SU-DHL-6 (cell line): Measurements from ENCODE around the gene NFATC4.

Source experiments
- H2AFZ ChIP-seq: fragments of 200-600 bp; sonication (generic); 2 replicates; pipeline ENCODE4 v1.6.1; 2014; ENCODE audit warnings: low read depth, mild to moderate bottlenecking, moderate library complexity, mixed read lengths, antibody characterized with exemption, low read length; ENCODE audit not compliant: severe bottlenecking
- H3F3A ChIP-seq: fragments of 200-600 bp; shearing (Covaris generic); 2 replicates; pipeline ENCODE4 v1.6.0; 2016; ENCODE audit warnings: antibody characterized with exemption, mild to moderate bottlenecking; ENCODE audit not compliant: insufficient read depth
- H3K27ac ChIP-seq: fragments of 200-600 bp; sonication (generic); 2 replicates; pipeline ENCODE4 v1.5.1; 2016; ENCODE audit warnings: low read depth, mild to moderate bottlenecking, low read length, moderate library complexity, mixed read lengths
- H3K27me3 ChIP-seq: fragments of 200-600 bp; sonication (generic), shearing (Covaris generic); 2 replicates; pipeline ENCODE4 v1.6.0; 2014; ENCODE audit warnings: mild to moderate bottlenecking, low read length
- H3K36me3 ChIP-seq: fragments of 200-600 bp; sonication (generic); 2 replicates; pipeline ENCODE4 v1.6.1; 2014; ENCODE audit warnings: mild to moderate bottlenecking, low read length, mixed read lengths
- H3K4me2 ChIP-seq: fragments of 300-600, 200-600 bp; shearing (Covaris generic), sonication (generic); 2 replicates; pipeline ENCODE4 v1.6.0; 2014; ENCODE audit warnings: low read length, low read depth, mild to moderate bottlenecking; ENCODE audit not compliant: poor library complexity, severe bottlenecking
- H3K4me3 ChIP-seq: fragments of 200-600 bp; sonication (generic); 2 replicates; pipeline ENCODE4 v1.5.1; 2014; ENCODE audit warnings: antibody characterized with exemption, low read length, mild to moderate bottlenecking, mixed read lengths; ENCODE audit not compliant: insufficient read depth, poor library complexity, severe bottlenecking
- H3K79me2 ChIP-seq: fragments of 200-600 bp; sonication (generic); 2 replicates; pipeline ENCODE4 v1.6.1; 2014; ENCODE audit warnings: mild to moderate bottlenecking, low read length, moderate library complexity; ENCODE audit not compliant: insufficient read depth
- H3K9ac ChIP-seq: fragments of 200-600 bp; sonication (generic); 2 replicates; pipeline ENCODE4 v1.7.0; 2014; ENCODE audit warnings: mild to moderate bottlenecking, low read length
- H3K9me2 ChIP-seq: fragments of 200-600 bp; sonication (generic); replicated peaks from 2 replicates; pipeline ENCODE4 v1.6.1; 2014; ENCODE audit warnings: low read length; ENCODE audit not compliant: insufficient read depth
- H3K9me3 ChIP-seq: fragments of 200-600 bp; sonication (generic); 2 replicates; pipeline ENCODE4 v1.6.1; 2014; ENCODE audit warnings: low read length, mixed read lengths; ENCODE audit not compliant: insufficient read depth
- H4K20me1 ChIP-seq: fragments of 200-600 bp; sonication (generic); 2 replicates; pipeline ENCODE4 v1.6.1; 2014; ENCODE audit warnings: low read depth, mild to moderate bottlenecking, antibody characterized with exemption, low read length, moderate library complexity, mixed read lengths
- EZH2phosphoT487 ChIP-seq: fragments of 200-600 bp; sonication (generic), shearing (Covaris generic); conservative IDR thresholded peaks from 2 replicates; pipeline ENCODE4 v1.6.1; 2018; ENCODE audit warnings: mild to moderate bottlenecking, antibody characterized with exemption, low read length, moderate library complexity, mixed read lengths
- TF ChIP-seq, protein P1 (sequence below): fragments of 200-600 bp; sonication (generic); IDR thresholded peaks from one replicate; pipeline ENCODE4 v1.5.1; 2017; ENCODE audit warnings: antibody characterized with exemption, mild to moderate bottlenecking, low read length, moderate library complexity; ENCODE audit not compliant: insufficient read depth, poor library complexity, severe bottlenecking

The NFATC4 gene

DNA sequence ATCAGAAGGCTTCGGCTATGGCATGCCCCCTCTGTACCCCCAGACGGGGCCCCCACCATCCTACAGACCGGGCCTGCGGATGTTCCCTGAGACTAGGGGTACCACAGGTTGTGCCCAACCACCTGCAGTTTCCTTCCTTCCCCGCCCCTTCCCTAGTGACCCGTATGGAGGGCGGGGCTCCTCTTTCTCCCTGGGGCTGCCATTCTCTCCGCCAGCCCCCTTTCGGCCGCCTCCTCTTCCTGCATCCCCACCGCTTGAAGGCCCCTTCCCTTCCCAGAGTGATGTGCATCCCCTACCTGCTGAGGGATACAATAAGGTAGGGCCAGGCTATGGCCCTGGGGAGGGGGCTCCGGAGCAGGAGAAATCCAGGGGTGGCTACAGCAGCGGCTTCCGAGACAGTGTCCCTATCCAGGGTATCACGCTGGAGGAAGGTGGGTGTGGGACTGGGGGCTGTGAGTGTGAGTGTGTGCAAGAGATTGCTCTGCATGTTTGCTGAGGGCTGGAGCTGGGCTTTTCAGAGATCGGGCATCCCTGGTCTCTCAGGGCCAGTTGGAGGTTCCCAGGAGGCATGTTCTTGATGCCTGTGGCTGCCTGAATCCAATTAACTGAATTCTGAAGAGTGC lies 8.6 kb downstream of the NFATC4 start:
- no peak for TF ChIP-seq EZH2phosphoT487
- TF ChIP-seq, protein P1, sequence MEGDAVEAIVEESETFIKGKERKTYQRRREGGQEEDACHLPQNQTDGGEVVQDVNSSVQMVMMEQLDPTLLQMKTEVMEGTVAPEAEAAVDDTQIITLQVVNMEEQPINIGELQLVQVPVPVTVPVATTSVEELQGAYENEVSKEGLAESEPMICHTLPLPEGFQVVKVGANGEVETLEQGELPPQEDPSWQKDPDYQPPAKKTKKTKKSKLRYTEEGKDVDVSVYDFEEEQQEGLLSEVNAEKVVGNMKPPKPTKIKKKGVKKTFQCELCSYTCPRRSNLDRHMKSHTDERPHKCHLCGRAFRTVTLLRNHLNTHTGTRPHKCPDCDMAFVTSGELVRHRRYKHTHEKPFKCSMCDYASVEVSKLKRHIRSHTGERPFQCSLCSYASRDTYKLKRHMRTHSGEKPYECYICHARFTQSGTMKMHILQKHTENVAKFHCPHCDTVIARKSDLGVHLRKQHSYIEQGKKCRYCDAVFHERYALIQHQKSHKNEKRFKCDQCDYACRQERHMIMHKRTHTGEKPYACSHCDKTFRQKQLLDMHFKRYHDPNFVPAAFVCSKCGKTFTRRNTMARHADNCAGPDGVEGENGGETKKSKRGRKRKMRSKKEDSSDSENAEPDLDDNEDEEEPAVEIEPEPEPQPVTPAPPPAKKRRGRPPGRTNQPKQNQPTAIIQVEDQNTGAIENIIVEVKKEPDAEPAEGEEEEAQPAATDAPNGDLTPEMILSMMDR = no peak
- no peak overlapping the region for H3K4me2 ChIP-seq

DNA sequence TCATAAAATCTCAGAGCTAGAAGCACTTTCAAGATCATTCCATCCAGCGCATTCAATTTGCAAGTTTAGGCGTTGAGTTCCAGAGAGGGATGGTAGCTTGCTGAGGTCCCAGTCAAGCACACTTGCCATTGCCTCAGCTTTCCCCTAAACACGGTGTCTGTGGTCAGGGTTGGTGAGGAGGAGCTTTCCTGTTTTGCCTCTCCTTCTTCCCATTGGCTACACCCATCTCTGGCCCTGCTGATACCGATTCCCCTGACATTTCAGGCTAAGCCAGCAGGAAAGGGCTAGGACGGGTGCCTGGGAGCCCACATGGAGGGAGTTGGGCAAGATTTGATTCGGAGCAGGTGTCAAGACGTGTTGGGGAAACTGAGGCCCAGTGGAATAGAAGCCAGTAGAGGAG lies 9.1 kb downstream of the NFATC4 start:
- TF ChIP-seq EZH2phosphoT487 = no peak
- TF ChIP-seq, protein P1 = no peak
- H3K79me2 ChIP-seq = no peaks in the 10 kb centered on the region
- no peak overlapping the region for H3K9ac ChIP-seq
- H3F3A ChIP-seq = no peaks in the 10 kb centered on the region
- H3K4me2 ChIP-seq = no peak overlapping the region
- no peaks in the 10 kb centered on the region for H3K36me3 ChIP-seq
- H3K27me3 ChIP-seq = no peaks in the 10 kb centered on the region
- H3K4me3 ChIP-seq = no peak overlapping the region
- no peaks in the 10 kb centered on the region for H4K20me1 ChIP-seq
- no peaks in the 10 kb centered on the region for H3K9me3 ChIP-seq
- H3K9me2 ChIP-seq = no peaks in the 10 kb centered on the region
- H2AFZ ChIP-seq = no peak overlapping the region
- H3K27ac ChIP-seq = no peak overlapping the region

More for the DNA sequence above, 8.6 kb downstream of the NFATC4 start:
- H3K27me3 ChIP-seq = no peaks in the 10 kb centered on the region
- H3K9me3 ChIP-seq = no peaks in the 10 kb centered on the region
- H3K4me3 ChIP-seq = no peak overlapping the region
- no peaks in the 10 kb centered on the region for H3K79me2 ChIP-seq
- no peak overlapping the region for H3K9ac ChIP-seq
- H3K9me2 ChIP-seq = no peaks in the 10 kb centered on the region
- no peak overlapping the region for H3K27ac ChIP-seq
- no peaks in the 10 kb centered on the region for H4K20me1 ChIP-seq
- no peaks in the 10 kb centered on the region for H3K36me3 ChIP-seq
- no peaks in the 10 kb centered on the region for H3F3A ChIP-seq
- H2AFZ ChIP-seq = no peak overlapping the region

DNA sequence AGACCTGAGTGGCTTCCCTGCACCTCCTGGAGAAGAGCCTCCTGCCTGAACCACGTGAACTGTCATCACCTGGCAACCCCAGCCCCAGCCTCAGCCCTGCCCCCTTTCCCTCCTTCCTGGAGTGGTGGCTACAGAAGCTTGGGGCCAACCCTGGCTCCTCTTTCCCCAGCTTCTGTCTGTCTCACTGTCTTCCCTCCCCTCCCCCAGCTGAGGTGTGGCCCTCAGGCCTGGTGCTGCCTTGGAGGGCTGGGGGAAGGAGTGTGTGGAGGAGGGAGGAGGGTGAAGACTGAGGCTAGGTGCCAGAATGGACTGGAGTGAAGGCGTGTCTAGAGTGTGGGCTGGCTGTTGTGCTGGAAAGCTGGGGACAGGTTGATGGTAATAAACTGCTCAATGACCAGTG lies 9.7 kb downstream of the NFATC4 start:
- Histone ChIP-seq H3K9ac (no peak overlapping the region), H3K27me3 (no peaks in the 10 kb centered on the region)
- TF ChIP-seq, protein P1 = no peak
- no peak for TF ChIP-seq EZH2phosphoT487

More for the DNA sequence above, 9.7 kb downstream of the NFATC4 start:
- Histone ChIP-seq H3F3A (no peaks in the 10 kb centered on the region), H3K79me2 (no peaks in the 10 kb centered on the region), H3K9me2 (no peaks in the 10 kb centered on the region), H3K36me3 (no peaks in the 10 kb centered on the region), H3K4me3 (no peak overlapping the region), H3K27ac (no peak overlapping the region), H3K9me3 (no peaks in the 10 kb centered on the region), H3K4me2 (no peak overlapping the region), H2AFZ (no peak overlapping the region), H4K20me1 (no peaks in the 10 kb centered on the region)
